HG02623 (cell line): ENCODE data around the gene VSIG10L.

Experiments
- ATAC-seq: cut with Tn5 transposase; IDR thresholded peaks from one replicate; pipeline ENCODE4 v1.9.1; 2021; ENCODE audit warnings: moderate library complexity; ENCODE audit not compliant: unreplicated experiment

VSIG10L gene

DNA sequence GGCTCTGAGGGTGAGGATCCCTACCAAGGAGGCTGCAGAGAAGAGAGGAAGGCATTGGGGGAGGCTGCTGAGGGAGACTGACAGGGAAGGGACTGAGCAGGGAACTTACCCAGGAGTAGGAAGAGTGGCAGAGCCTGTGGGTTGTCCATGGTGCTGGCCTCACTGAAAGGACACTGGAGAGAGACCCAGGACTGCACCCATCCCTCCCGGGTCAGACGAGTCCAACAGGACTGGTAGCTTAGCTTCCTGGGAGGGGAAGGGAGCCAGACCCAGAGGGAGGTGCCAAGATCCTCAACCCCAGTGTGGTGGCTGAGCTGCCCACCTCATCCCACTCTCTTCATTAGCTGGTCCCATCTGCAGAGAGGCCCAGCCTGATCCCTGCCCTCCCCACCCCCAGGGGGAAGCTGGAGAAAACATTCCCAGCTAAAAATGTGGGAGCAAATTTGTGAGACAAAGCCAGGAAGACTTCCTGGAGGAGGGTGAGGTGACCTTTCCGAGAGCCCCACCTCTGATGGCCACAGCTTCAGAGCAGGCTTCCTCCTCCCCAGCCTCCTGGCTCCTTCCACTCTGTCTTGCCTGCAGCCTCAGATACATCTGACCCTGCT is at the start of gene VSIG10L:
TSS of gene VSIG10L (minus strand) at position 164 of the 605 bp plus-strand sequence. CDS start at position 149, 15 bp downstream.
- no peak for ATAC-seq

DNA sequence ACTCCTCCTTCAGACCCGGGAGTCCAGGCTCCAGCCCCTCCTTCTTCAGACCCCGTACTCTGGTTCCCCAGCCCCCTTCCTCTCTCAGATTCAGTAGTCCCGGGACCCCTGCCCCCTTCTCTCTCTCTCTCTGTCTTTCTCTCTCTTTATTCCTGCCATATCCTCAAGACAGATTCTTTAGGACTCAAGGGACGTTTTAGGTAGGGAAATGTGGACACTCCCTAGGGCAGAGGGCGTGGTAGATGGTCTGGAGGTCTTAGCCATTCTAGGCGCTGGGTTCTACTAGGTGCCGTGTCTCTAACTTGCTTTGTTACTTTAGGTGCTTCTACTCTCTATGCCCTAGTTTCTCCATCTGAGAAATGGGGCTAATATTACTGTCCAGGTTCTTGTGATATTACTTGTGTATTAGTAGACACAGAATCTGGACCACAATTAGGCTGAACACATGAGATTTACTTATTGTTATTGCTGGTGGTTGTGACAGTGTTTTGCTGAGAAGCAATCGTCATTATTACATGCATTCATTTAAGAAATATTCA is 49.2 kb upstream of the VSIG10L start:
- ATAC-seq, result no peak

DNA sequence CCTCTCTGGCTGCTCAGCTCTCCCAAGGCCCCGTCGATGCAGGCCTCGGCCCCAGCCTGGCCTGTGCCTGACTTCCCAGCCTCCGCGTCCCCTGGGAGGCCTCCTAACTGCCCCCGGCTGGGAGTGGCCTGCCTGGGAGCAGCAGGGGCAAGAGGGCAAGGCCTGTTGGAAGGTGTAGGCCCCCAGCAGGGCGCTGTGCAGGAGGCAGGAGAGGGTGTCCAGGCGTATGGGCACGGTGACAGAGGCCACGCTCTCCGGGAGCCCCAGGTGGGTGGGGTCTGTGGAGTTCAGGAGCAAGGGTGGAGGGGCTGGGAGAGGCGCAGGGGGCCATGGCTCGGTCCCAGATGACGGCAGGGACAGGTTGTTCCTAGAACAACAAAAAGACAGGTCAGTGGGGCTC is 47.2 kb upstream of the VSIG10L start:
- no peak for ATAC-seq

DNA sequence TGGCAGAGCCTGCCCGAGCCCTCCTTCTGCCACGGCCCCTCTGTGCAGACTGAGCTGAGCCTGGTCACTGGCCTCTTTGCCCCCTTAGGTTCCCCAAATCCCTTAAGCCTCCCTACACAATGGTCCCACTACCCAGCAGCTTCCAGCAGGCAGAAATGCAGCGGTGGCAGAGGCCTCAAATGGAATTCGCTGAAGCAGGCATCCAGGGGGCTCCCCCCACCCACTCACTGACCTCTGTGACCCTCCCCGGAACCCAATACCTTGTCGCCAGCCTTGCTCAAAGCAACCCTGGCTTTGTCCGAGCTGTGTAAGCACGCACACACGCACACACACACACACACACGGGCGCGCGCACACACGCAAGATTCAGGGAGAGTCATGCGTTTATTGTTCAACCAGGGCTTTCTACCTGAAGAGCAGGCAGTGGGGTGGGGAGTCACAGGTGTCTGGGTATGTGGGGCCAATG is 46.0 kb upstream of the VSIG10L start, which contains the start of gene LIM2:
TSS of gene LIM2 (minus strand) at position 51 of the 466 bp plus-strand sequence. CDS start 531 bp downstream, outside the sequence.
- ATAC-seq, result no peak

DNA sequence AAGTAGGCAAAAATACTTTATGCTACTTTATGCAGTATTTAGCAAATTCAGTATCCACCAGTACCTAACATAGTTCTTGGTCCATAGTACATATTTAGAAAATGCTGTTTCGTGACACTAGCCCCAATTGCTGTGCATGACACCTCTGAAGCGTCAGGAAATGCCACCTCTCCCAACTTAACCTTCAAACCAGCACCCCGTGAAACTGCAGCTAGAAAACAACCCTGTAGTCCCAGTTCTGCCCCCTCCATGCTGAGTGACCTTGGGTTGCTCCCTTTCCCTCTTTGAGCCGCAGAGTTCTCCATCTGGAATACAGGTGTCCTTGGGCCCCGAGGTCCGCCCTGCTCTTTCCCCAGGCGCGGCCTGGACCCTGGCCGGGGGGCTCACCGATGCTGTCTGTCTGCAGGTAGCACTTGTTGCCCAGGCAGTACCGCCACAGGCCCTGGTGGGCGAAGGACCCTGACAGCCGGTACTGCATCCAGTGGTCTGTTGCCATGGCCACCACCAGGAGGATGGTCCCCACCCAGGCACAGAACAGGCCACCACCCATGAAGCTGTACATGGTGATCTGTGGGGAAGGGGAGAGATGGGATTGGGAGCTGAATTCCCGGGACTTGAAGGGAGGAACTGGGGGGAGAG is 45.1 kb upstream of the VSIG10L start:
- ATAC-seq, result no peak

DNA sequence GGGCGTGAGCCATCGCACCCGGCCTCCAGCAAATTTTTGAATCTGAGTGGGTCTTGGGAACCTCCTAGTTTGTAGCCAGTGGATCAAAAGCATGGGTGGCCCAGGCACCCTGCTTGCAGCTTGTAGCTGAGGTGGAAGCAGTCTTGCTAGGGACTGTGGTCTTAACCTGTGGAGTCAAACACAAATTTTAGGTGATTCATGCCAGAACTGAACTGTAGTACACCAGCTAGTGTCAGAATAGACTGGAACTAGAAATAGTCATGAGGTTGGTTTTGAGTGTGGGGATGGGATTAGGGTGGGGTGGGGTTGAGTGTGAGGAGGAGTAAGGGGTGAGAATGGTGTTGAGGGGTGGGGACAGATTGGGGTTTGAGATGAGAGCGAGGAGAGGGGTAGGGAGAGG is 40.1 kb upstream of the VSIG10L start:
- ATAC-seq, result no peak

DNA sequence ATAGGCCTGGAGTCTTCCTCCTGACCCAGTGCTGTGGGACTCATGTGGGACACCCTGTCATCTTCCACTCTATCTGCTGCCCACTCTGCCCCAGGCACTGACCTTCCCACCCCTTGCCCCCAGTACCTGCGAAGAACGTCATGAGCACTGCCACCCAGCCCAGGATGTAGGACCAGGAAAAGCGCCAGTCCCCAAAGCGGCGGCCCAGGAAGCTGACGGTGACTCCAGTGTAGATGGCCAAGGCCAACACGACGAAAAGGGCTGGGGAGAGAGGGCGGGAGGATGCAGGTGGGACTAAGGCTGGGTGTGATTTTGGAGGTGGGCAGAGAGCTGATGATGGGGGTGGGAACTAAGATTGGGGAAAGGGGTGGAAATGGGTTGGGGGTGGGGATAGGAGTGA is 38.4 kb upstream of the VSIG10L start:
- ATAC-seq, result no peak

DNA sequence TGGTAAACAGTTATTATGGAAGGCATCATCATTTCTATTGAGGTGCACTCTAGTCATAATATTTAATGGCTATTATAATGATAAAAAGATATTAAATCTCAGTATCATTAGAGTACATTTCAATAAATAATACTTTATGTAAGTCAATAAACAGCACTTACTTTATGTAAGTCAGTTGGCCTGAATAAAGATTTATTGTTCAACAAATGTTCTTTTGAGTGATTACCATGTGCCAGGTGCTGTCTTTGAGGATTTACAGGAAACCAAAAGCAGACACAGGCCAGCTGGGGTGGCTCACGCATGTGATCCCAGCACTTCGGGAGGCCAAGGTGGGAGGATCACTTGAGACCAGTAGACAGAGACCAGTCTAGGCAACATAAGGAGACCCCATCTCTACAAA is 35.5 kb upstream of the VSIG10L start:
- ATAC-seq, result no peak

DNA sequence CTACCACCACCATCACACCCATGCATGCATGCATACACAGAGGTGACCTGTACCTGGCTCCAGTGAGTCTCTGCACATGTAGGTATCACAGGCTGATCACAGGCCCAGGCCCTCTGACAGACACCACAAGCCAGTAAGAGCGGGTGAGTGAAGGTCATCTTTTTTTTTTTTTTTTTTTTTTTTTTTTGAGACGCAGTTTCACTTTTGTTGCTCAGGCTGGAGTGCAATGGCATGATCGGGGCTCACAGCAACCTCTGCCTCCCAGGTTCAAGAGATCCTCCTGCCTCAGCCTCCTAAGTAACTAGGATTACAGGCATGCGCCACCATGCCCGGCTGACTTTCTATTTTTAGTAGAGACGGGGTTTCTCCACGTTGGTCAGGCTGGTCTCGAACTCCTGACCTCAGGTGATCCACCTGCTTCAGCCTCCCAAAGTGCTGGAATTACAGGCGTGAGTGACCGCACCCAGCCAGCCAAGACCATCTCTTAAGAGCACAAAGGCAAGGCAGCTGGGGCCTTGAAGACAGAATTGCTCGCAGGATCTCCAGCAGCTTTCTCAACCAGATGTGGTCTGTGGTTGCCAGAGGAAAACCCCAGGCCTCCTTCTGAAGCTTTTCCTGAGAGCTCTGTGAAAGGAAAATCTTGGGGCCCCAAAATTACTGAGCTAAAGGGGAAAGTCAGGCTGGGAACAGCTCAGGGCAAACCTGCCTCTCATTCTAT is 33.7 kb upstream of the VSIG10L start:
- ATAC-seq, result no peak

DNA sequence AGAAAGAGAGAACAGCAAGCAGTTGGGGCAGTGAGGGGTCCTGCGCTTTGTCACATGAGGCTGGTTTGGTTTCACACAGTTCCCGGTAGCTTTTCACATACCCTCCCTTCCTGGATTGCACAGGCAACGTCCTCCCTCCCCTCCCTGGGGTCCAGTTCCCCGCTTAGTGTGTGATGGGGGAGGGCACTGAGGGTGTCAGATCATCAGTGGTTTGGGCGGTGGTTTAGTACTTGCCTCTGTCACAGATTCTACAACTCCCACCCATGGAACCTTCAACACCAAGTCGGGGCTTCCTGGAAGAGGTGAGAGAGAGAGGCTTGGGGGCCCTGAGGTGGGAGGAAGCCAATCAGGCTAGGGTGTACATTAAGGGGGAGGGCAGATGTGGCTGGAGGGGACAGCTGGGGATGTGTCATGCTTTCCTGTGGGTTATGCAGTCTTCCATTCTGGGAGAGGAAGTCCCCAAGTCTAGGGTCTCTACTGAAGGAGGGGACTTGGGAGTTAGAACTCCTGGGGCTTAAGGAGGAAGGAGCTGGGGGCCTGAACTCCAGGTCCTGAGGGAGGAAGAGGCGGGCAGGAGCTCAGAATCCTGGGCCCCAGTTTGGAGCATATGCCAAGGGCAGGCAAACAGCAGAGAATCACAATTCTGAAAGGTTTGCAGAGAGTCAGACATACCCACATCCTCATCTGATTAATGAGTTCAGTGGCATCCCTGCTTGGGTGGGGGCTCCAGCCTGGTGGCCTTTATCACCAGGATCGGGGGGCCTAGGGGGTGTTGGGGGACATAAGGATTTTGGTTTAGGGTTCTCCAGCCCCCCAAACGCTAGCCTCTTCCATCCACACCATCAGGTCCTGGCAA is 30.9 kb upstream of the VSIG10L start, which contains the start of gene NKG7:
TSS of gene NKG7 (minus strand) at position 6 of the 856 bp plus-strand sequence. CDS start 119 bp downstream, outside the sequence.
- no peak for ATAC-seq

DNA sequence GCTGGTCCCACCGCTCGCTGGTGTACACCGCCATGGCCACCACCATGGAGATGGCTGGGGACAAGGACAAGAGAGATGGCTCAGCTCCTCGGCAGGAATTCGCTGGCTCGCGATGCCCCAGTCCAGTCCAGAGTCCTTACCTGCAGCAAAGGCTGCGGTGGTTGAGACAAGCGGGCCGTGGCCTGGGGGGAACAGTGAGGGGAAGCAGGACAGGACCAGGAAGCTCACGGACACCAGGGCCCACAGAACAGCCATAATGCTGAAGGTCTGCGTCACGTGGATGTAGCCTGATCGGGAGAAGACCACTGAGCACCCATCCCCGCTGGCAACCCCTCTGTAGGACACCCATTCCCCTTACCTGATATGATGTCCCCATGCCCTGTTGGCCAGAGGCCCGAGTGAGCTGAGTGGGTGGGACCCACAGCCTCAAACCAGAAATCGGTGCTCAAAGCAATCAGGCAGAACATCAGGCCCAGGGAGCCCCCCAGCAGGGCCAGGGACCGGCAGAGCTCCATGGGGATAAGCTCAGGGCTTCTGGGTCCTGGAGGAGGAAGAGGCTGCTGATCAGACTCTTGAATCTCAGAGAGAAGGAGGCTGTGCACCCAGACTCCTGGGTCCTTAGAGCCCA is 30.2 kb upstream of the VSIG10L start:
- ATAC-seq, result no peak

DNA sequence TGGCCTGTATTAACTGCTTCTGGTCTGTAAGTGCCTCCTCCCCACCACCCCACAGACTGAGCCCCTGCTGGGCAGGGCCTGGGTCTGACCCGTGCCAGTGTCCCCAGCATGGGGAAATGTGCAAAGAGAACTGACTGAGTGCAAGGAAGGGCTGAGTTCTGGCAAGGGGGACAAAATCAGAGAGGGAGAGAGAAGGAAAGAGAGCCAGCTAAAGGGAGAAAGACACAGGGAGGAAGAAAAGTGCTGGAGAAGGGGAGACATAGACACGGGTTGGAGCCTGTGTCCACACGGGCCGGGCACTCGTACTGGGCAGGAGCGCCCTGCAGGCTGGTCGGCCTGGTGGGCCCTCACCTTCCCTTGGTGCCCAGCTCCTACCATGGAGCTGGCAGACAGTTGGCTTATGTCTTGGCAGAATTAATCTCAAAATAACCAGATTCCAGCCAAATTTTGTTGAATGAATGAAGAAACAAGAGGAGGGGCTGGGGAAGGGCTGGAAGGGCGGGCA is 29.3 kb upstream of the VSIG10L start:
- no peak for ATAC-seq

DNA sequence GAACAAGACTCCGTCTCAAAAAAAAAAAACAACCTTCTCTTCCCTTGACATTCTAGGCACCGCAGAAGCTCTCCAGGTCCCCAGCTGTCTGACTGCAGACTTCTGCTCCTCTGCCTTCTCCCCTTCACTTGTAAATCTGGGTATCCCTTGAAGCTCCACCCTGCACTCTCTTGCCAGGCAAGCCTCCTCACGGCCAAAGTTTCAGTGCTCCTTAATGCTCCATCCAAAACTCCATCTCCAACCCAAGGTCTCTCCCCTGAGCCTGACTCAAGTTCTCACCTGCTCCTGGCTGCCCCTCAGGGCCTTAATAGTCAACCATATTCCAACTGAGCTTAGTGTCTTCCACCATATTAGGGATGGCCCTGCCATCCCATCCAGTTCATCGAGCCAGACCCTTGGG is 28.3 kb upstream of the VSIG10L start:
- no peak for ATAC-seq

DNA sequence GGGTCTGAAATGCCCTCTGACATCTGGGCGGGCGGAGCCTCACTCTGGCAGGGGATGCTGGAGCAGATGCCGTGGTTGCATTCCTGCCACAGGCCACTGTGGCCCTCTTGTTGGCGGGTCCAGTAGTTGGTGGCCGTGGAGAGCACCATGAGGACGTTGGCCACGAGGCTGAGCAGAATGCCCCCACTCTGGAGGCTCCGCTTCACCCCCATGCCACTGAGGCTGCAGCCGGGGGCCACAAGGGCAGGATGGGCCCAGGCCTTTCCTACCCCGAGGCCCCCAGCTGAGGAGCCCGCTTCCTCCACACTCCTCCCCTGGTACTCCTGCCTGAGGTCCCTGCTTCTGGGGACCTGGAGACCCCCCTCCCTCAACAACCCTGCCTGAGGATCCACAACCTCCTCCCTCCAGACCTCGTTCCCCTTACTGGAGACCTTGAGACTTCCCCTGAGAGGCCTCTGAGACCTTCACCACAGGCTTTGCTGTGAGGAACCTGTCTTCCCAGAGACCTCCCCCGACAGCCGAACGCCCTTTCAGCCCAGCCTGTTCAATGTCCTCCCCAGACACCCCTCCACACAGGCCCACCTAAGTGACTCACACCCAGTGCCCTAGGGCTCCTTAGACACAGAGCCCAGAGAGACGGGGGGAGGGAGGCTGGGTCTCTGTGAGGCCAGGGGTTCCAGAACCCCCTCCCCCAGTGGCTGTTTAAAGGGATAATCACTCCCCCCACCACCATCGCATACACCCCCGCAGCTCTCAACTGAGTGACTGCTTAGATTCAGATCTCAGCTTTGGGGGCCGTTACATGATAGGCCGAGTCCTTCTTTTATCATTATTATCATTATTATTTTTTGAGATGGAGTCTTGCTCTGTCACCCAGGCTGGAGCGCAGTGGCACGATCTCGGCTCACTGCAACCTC is 26.7 kb upstream of the VSIG10L start, which contains the start of gene CLDND2:
TSS of gene CLDND2 (minus strand) at position 638 of the 917 bp plus-strand sequence. CDS start at position 212, 426 bp downstream.
- ATAC-seq, result no peak

DNA sequence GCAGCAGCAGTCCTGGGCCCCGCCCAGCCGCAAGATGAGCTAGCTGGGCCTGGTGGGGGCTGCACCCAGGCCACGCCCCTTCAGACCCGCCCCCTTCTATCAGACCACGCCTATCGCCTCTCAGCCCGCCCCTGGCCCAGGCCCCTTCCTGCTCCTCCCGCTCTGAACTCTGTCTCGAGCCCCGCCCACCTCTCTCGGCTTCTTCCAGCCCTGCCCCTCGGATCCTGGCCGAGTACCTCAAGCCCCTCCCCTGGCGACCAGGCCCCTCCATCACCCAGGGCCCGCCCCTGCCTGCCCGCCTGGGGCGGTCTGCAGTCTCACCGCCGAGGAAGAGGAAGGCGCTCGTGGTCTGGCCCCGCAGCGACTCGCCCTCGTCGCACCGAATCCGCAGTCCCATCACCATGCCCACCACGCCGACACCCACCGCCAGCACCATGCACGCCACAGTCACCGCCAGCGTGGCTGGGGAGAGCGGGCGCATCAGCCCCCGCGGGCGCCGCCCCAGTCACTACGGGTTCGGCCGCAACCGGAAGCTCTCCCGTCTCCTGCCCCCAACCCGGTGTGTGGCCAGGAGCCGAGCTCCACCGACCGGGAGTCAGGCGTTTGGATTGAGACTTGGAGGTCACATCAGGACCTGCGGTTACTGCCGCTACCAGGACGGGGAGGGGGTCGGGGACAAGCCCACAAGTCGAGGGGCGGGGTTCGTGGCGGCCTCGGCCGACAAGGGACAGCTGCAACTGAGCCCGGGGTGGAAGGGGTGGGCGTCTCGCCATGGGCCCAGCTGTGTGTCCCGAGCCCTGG is 25.8 kb upstream of the VSIG10L start:
- peak; percentile 67 for ATAC-seq

DNA sequence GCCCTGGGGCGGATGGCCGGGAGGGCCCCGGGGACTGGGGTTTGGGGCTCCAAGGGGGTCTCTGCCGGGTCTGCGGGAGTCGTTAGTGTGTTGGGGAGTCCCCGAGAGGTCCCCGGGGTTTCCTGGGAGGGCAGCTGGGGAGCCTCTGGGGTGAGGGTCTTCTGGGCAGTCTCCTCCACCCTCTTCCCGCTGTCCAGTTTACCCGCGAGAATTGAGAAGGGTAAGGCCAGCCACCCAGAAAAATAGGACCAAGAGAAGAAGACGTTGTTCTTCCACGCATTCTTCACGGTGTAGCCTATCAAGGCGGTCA is 25.3 kb upstream of the VSIG10L start:
- no peak for ATAC-seq

DNA sequence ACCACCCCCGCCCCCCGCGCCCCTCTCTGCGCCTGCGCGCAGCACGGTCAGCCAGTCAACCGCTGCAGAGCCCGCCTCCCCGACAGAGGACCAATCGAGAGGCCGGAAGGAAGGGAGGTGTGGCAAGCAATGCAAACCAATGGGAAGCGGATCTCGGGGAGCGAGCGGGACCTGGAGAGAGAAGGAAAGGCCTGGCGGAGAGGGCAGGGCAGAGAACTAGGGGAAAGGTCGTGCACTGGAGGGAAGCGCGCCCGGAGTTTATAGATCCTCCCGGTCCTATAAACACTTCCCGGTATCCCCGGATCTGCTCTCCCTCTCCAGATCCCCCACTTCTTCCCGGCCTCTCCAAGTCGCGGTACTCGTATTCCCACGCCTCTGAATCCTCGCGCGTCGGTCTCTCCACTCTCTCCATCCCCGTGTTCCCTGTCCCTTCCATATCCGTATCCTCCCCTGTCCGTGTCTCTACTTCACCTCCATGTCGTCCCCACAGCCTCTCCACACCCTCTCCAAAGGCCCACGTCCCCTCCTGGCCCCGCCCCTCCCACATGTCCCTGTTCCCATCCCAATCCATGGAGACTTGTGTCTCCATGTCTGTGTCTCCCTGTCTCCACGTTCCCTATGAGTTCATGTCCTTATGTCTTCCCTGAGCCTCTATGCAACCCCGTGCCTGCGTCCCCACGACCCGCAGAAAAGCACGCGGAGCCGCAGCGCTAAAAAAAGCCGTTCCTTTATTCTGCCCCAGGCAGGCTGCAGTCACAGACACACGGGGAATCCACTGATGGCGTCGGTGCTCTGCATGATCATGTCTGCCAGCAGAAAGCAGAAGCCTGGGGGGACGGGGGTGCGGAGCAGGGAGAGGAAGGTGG is 24.7 kb upstream of the VSIG10L start:
- peak; percentile 41 for ATAC-seq
